ENCODE data around the gene SDS. TPM values are rescaled to one million over a fixed set of nuclear protein-coding genes. Genes with fewer than 3 reads are reported as not detected.

The SDS gene
- total and polyA plus RNA-seq, 2 donors (not counting 3 experiments of a cell fraction or from before 2014, with no cell fraction given), result not detected

DNA sequence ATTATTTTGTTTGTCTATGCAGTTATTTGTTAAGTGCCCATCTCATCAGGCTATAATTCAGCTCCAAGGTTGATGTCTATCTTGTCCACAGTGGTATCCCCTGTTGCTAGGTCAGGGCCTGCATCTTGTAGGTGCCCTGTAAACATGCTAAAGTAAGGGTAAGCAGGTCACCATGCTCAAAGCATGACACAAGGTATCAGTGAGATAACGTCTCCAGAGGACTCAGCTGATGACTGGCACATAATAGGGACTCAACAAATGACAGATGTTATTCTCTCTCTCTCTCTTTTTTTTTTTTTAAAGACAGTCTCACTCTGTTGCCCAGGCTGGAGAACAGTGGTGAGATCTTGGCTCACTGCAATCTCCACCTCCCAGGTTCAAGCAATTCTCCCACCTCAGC lies 20.8 kb upstream of the SDS start:
- no peak for DNase-seq (ENCODE audit: low read depth, low spot score)
- Histone ChIP-seq H3K79me2 (ENCODE audit: control insufficient read depth, insufficient read depth, low read length) (no peaks in the 10 kb centered on the region), H3K4me1 (ENCODE audit: control insufficient read depth, extremely low read depth, insufficient read depth, low read length) (peaks cover 7% of the 10 kb centered on the region), H3K4me2 (ENCODE audit: insufficient read depth, low read length) (no peak overlapping the region), H3K4me3 (replicated peaks in 1 of 3; ENCODE audit: insufficient read depth in 1 of 3, low read depth in 1 of 3, low read length in 3 of 3) (no peak overlapping the region), H3K9me3 (replicated peaks; ENCODE audit: control insufficient read depth, insufficient read depth, low read length) (no peaks in the 10 kb centered on the region), H2AFZ (ENCODE audit: low read depth, low read length) (no peak overlapping the region), H3K9ac (replicated peaks; ENCODE audit: extremely low read depth, insufficient read depth, low read length) (no peak overlapping the region), H3K27me3 (ENCODE audit: control insufficient read depth in 2 of 2, insufficient read depth in 2 of 2, low read length in 2 of 2) (no peaks in the 10 kb centered on the region), H3K36me3 (ENCODE audit: control insufficient read depth in 2 of 2, extremely low read depth in 1 of 2, insufficient read depth in 2 of 2, low read length in 2 of 2) (no peaks in the 10 kb centered on the region), H3K27ac (ENCODE audit: insufficient read depth, low read depth, low read length) (no peak overlapping the region), H4K20me1 (replicated peaks; ENCODE audit: control insufficient read depth, extremely low read depth, insufficient read depth, low read length) (no peaks in the 10 kb centered on the region), H3K9me1 (replicated peaks; ENCODE audit: control insufficient read depth, extremely low read depth, insufficient read depth, low read length) (no peaks in the 10 kb centered on the region)
- POLR2A ChIA-PET, result interaction anchor here (0.6 kb wide), 1 partner anchor 227 kb away, joined by 7 read pairs; no protein-coding TSS in a partner anchor
- intact Hi-C loops (cut with micrococcal nuclease) (loop anchor here (2.0 kb wide), 1 partner anchor 376 kb away; no protein-coding TSS in a partner anchor), dilution Hi-C loops (cut with MboI; ENCODE audit: extremely low pct_ligation_motif_present, low sequenced_read_pairs) (no loop called here)
- FAIRE-seq, result no peak
- TF ChIP-seq FOS (IDR thresholded peaks at IDR 0.05; ENCODE audit: borderline replicate concordance, insufficient read depth, low read length) (no peak), EZH2 (IDR thresholded peaks at IDR 0.05; ENCODE audit: borderline replicate concordance, low read depth, low read length, severe bottlenecking) (no peak), GATA2 (IDR thresholded peaks at IDR 0.05; ENCODE audit: insufficient read depth, insufficient read length, low read depth, low read length) (no peak), POLR2AphosphoS5 (IDR thresholded peaks at IDR 0.05; ENCODE audit: insufficient read depth, low read depth, low read length) (no peak), MYC (IDR thresholded peaks at IDR 0.05; ENCODE audit: low read depth, low read length) (no peak), JUN (IDR thresholded peaks at IDR 0.05; ENCODE audit: borderline replicate concordance, insufficient read depth, insufficient read length, low read depth) (no peak), POLR2A (IDR thresholded peaks at IDR 0.05; ENCODE audit: low read depth, low read length) (no peak)
- TF ChIP-seq, protein P1, sequence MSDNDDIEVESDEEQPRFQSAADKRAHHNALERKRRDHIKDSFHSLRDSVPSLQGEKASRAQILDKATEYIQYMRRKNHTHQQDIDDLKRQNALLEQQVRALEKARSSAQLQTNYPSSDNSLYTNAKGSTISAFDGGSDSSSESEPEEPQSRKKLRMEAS (IDR thresholded peaks at IDR 0.05; ENCODE audit: insufficient read depth, insufficient read length), result no peak
- TF ChIP-seq, protein P2, sequence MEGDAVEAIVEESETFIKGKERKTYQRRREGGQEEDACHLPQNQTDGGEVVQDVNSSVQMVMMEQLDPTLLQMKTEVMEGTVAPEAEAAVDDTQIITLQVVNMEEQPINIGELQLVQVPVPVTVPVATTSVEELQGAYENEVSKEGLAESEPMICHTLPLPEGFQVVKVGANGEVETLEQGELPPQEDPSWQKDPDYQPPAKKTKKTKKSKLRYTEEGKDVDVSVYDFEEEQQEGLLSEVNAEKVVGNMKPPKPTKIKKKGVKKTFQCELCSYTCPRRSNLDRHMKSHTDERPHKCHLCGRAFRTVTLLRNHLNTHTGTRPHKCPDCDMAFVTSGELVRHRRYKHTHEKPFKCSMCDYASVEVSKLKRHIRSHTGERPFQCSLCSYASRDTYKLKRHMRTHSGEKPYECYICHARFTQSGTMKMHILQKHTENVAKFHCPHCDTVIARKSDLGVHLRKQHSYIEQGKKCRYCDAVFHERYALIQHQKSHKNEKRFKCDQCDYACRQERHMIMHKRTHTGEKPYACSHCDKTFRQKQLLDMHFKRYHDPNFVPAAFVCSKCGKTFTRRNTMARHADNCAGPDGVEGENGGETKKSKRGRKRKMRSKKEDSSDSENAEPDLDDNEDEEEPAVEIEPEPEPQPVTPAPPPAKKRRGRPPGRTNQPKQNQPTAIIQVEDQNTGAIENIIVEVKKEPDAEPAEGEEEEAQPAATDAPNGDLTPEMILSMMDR (IDR thresholded peaks at IDR 0.05; ENCODE audit: extremely low read depth in 1 of 2, insufficient read depth in 1 of 2, low read depth in 1 of 2, low read length in 2 of 2), result no peak
- no TSS peak for BruUV-seq (replicated peaks)
- CTCF ChIA-PET, result interaction anchor here (0.6 to 2.8 kb wide), 21 partner anchors 8 to 524 kb away, joined by 3 to 42 read pairs (median 6); partner anchors contain the start of genes RITA1, SDS and TPCN1
